Measurements from ENCODE around the gene GFOD1. TPM values are rescaled to one million over a fixed set of nuclear protein-coding genes. Genes with fewer than 3 reads are reported as not detected.

GFOD1 gene
- total and polyA plus RNA-seq, 9 donors, result 1.4 to 9.2 (median 3.7) TPM

GRCh38 chr6:13372688-13373487 is 114.5 kb downstream of the GFOD1 start:
- intact Hi-C loops (cut with DNase I), result loop anchor here in 1 of 4 donors (1.0 kb wide), 1 partner anchor 22 kb away; no protein-coding TSS in a partner anchor
- no peak overlapping the region for H3K4me3 ChIP-seq
- H3K27ac ChIP-seq, result no peak overlapping the region
- 49 to 62% (median 61%) methylated on average over 9 of the region's 9 CpGs for WGBS, 3 donors
- no peaks in the 10 kb centered on the region for H3K36me3 ChIP-seq
- no peaks in the 10 kb centered on the region for H3K27me3 ChIP-seq
- H3K4me1 ChIP-seq (ENCODE audit: insufficient read depth), result no peaks in the 10 kb centered on the region
- H3K9me3 ChIP-seq, result no peaks in the 10 kb centered on the region
- no peak for TF ChIP-seq POLR2A (IDR thresholded peaks at IDR 0.05)
- TF ChIP-seq CTCF (IDR thresholded peaks at IDR 0.05), result no peak
- TF ChIP-seq EP300 (IDR thresholded peaks at IDR 0.05), result no peak
- DNase-seq, result no peak

GRCh38 chr6:13372076-13372475 is 115.3 kb downstream of the GFOD1 start:
- TF ChIP-seq POLR2A (IDR thresholded peaks at IDR 0.05) (no peak), EP300 (IDR thresholded peaks at IDR 0.05) (no peak), CTCF (IDR thresholded peaks at IDR 0.05) (no peak)
- Histone ChIP-seq H3K27ac (no peak overlapping the region), H3K4me3 (no peak overlapping the region), H3K27me3 (no peaks in the 10 kb centered on the region), H3K36me3 (no peaks in the 10 kb centered on the region), H3K4me1 (ENCODE audit: insufficient read depth) (no peaks in the 10 kb centered on the region), H3K9me3 (no peaks in the 10 kb centered on the region)
- WGBS, 3 donors, result 57 to 64% (median 58%) methylated on average over 6 of the region's 6 CpGs
- no peak for DNase-seq
- intact Hi-C loops (cut with DNase I), result loop anchor here in 1 of 4 donors (1.0 kb wide), 1 partner anchor 21 kb away; no protein-coding TSS in a partner anchor

- Histone ChIP-seq H3K4me3 (no peak overlapping the region), H3K27me3 (no peaks in the 10 kb centered on the region), H3K36me3 (no peaks in the 10 kb centered on the region), H3K4me1 (ENCODE audit: insufficient read depth) (no peaks in the 10 kb centered on the region), H3K27ac (no peak overlapping the region), H3K9me3 (no peaks in the 10 kb centered on the region)
- WGBS, 3 donors, result 79 to 84% (median 82%) methylated on average over 9 of the region's 9 CpGs
- intact Hi-C loops (cut with DNase I), result loop anchor here in 1 of 4 donors (1.0 kb wide), 1 partner anchor 20 kb away; no protein-coding TSS in a partner anchor
- DNase-seq, result no peak
- TF ChIP-seq CTCF (IDR thresholded peaks at IDR 0.05), result no peak
- TF ChIP-seq EP300 (IDR thresholded peaks at IDR 0.05), result no peak
- TF ChIP-seq POLR2A (IDR thresholded peaks at IDR 0.05), result no peak
Measured at GRCh38 chr6:13371421-13372072, 115.9 kb downstream of the GFOD1 start.

GRCh38 chr6:13370623-13371022 is 116.8 kb downstream of the GFOD1 start:
- intact Hi-C loops (cut with DNase I), result no loop called here
- WGBS, 3 donors, result 83 to 96% (median 92%) methylated on average over 5 of the region's 5 CpGs
- Histone ChIP-seq H3K27me3 (no peaks in the 10 kb centered on the region), H3K9me3 (no peaks in the 10 kb centered on the region), H3K4me1 (ENCODE audit: insufficient read depth) (no peaks in the 10 kb centered on the region), H3K4me3 (no peak overlapping the region), H3K27ac (no peak overlapping the region), H3K36me3 (no peaks in the 10 kb centered on the region)
- DNase-seq, result no peak
- TF ChIP-seq CTCF (IDR thresholded peaks at IDR 0.05) (no peak), POLR2A (IDR thresholded peaks at IDR 0.05) (no peak), EP300 (IDR thresholded peaks at IDR 0.05) (no peak)

Measured in ovary (tissue), 9 donors.